ENCODE data around the gene GOLPH3L.

GOLPH3L gene

DNA sequence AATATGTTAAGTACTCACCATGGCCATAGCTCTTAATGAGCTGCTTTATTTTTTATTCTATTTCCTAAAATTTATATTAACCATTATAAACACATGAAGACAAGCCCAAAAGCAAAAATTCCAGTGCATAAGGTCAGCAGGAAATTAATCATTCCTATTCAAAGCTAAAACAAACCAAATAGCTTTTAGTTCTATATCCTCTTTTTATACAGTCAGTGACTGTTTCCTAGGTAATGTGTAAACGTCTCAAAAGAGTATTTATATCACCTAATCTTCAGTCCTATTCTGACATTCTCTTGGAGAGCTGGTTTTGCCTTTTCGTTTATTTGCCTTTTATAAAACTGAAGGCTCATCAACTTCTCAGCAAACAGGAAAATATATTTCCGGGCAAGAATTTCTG, 4.2 kb downstream of the GOLPH3L start:
- Histone ChIP-seq H3K79me2 (ENCODE audit: insufficient read depth, low read length) (peaks cover 37% of the 10 kb centered on the region), H3F3A (ENCODE audit: low read depth) (no peaks in the 10 kb centered on the region), H3K4me2 (ENCODE audit: low read depth, low read length, poor library complexity, severe bottlenecking) (peak overlapping the region; percentile 50), H3K36me3 (ENCODE audit: insufficient read depth, low read length) (peaks cover 12% of the 10 kb centered on the region; the same call in 1 of the 2 replicates), H3K9me3 (ENCODE audit: insufficient read depth, low read depth, low read length) (no peaks in the 10 kb centered on the region), H3K4me1 (ENCODE audit: insufficient read depth, low read length, poor library complexity, severe bottlenecking) (peaks cover 43% of the 10 kb centered on the region), H4K20me1 (ENCODE audit: insufficient read depth, low read length, poor library complexity, severe bottlenecking) (peaks cover 14% of the 10 kb centered on the region), H3K4me3 (ENCODE audit: low read length, poor library complexity, severe bottlenecking) (no peak overlapping the region), H3K27me3 (ENCODE audit: insufficient read depth, low read length, poor library complexity, severe bottlenecking) (no peaks in the 10 kb centered on the region), H3K9me2 (replicated peaks; ENCODE audit: low read depth, low read length) (no peaks in the 10 kb centered on the region), H3K9ac (ENCODE audit: low read depth, low read length, poor library complexity, severe bottlenecking) (no peak overlapping the region), H2AFZ (ENCODE audit: low read length) (no peak overlapping the region)
- TF ChIP-seq, protein P1, sequence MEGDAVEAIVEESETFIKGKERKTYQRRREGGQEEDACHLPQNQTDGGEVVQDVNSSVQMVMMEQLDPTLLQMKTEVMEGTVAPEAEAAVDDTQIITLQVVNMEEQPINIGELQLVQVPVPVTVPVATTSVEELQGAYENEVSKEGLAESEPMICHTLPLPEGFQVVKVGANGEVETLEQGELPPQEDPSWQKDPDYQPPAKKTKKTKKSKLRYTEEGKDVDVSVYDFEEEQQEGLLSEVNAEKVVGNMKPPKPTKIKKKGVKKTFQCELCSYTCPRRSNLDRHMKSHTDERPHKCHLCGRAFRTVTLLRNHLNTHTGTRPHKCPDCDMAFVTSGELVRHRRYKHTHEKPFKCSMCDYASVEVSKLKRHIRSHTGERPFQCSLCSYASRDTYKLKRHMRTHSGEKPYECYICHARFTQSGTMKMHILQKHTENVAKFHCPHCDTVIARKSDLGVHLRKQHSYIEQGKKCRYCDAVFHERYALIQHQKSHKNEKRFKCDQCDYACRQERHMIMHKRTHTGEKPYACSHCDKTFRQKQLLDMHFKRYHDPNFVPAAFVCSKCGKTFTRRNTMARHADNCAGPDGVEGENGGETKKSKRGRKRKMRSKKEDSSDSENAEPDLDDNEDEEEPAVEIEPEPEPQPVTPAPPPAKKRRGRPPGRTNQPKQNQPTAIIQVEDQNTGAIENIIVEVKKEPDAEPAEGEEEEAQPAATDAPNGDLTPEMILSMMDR (conservative IDR thresholded peaks at IDR 0.05; ENCODE audit: low read length) = no peak
- no peak for TF ChIP-seq EZH2phosphoT487 (IDR thresholded peaks at IDR 0.05; ENCODE audit: borderline replicate concordance)

DNA sequence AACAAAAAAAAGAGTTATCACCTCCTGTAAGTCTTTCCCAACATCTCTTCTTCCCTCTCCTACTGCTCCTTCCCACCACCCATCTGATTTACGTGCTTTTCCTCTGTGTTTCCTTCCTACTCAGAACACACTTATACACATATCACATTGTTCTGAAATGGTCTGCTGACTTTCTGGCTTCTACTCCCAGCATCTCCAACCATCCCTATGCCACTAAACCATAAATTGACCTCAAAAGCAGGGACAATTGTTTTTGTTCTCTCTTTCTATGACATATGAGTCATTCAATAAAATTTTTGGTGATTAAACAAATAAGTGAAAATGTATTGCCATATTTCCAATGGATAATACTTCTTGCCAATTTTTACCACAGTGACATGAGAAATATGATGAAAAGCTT, 8.2 kb downstream of the GOLPH3L start:
- H3K9me2 ChIP-seq (replicated peaks; ENCODE audit: low read depth, low read length) = no peaks in the 10 kb centered on the region
- no peak for TF ChIP-seq EZH2phosphoT487 (IDR thresholded peaks at IDR 0.05; ENCODE audit: borderline replicate concordance)
- TF ChIP-seq, protein P1 (conservative IDR thresholded peaks at IDR 0.05; ENCODE audit: low read length) = no peak
- H3K9ac ChIP-seq (ENCODE audit: low read depth, low read length, poor library complexity, severe bottlenecking) = no peak overlapping the region
- no peaks in the 10 kb centered on the region for H3K9me3 ChIP-seq (ENCODE audit: insufficient read depth, low read depth, low read length)
- no peak overlapping the region for H3K4me2 ChIP-seq (ENCODE audit: low read depth, low read length, poor library complexity, severe bottlenecking)
- peaks cover 21% of the 10 kb centered on the region for H3K4me1 ChIP-seq (ENCODE audit: insufficient read depth, low read length, poor library complexity, severe bottlenecking)
- H3F3A ChIP-seq (ENCODE audit: low read depth) = no peaks in the 10 kb centered on the region
- H3K4me3 ChIP-seq (ENCODE audit: low read length, poor library complexity, severe bottlenecking) = no peak overlapping the region
- H4K20me1 ChIP-seq (ENCODE audit: insufficient read depth, low read length, poor library complexity, severe bottlenecking) = peaks cover 10% of the 10 kb centered on the region
- H3K27me3 ChIP-seq (ENCODE audit: insufficient read depth, low read length, poor library complexity, severe bottlenecking) = no peaks in the 10 kb centered on the region
- peaks cover 11% of the 10 kb centered on the region; the same call in 1 of the 2 replicates for H3K79me2 ChIP-seq (ENCODE audit: insufficient read depth, low read length)
- H3K36me3 ChIP-seq (ENCODE audit: insufficient read depth, low read length) = peaks cover 12% of the 10 kb centered on the region; the same call in 1 of the 2 replicates
- no peak overlapping the region for H2AFZ ChIP-seq (ENCODE audit: low read length)

DNA sequence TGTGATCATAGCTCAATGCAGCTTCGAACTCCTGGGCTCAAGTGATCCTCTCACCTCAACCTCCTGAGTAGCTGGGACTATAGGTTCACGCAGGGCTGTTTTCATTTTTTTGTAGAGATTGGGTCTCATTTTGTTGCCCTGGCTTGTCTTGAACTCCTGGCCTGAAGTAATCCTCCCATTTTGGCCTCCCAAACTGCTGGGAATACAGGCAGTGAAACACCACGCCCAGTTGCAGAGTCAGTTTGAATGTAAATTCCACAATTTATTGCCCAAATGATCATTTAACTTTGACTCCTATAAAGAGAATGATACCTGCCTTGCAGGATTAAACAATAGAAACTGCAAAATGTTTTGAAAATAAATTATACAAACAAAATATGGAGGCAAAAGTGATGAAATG, 10.7 kb downstream of the GOLPH3L start:
- H2AFZ ChIP-seq (ENCODE audit: low read length) = no peak overlapping the region
- no peak for TF ChIP-seq EZH2phosphoT487 (IDR thresholded peaks at IDR 0.05; ENCODE audit: borderline replicate concordance)
- TF ChIP-seq, protein P1 (conservative IDR thresholded peaks at IDR 0.05; ENCODE audit: low read length) = no peak
- no peak overlapping the region for H3K4me3 ChIP-seq (ENCODE audit: low read length, poor library complexity, severe bottlenecking)
- H3K9ac ChIP-seq (ENCODE audit: low read depth, low read length, poor library complexity, severe bottlenecking) = no peak overlapping the region
- H3F3A ChIP-seq (ENCODE audit: low read depth) = no peaks in the 10 kb centered on the region
- peaks cover 5% of the 10 kb centered on the region; the same call in 1 of the 2 replicates for H3K36me3 ChIP-seq (ENCODE audit: insufficient read depth, low read length)
- peaks cover 10% of the 10 kb centered on the region for H4K20me1 ChIP-seq (ENCODE audit: insufficient read depth, low read length, poor library complexity, severe bottlenecking)
- H3K9me3 ChIP-seq (ENCODE audit: insufficient read depth, low read depth, low read length) = no peaks in the 10 kb centered on the region
- H3K79me2 ChIP-seq (ENCODE audit: insufficient read depth, low read length) = 0 out of 2 replicates have a peak, but pooled peaks cover 3% of the 10 kb centered on the region
- H3K9me2 ChIP-seq (replicated peaks; ENCODE audit: low read depth, low read length) = no peaks in the 10 kb centered on the region
- no peaks in the 10 kb centered on the region for H3K27me3 ChIP-seq (ENCODE audit: insufficient read depth, low read length, poor library complexity, severe bottlenecking)
- peaks cover 14% of the 10 kb centered on the region for H3K4me1 ChIP-seq (ENCODE audit: insufficient read depth, low read length, poor library complexity, severe bottlenecking)
- no peak overlapping the region for H3K4me2 ChIP-seq (ENCODE audit: low read depth, low read length, poor library complexity, severe bottlenecking)
